Peyer's patch (tissue), 4 donors: ENCODE data around the gene MLPH.

ENCODE experiments used
- CTCF ChIP-seq, 6 experiments: fragments of 450-650 bp in 4 of 6; fragments of 200-600 bp in 2 of 6; sonication (generic) in 1 of 6; IDR thresholded peaks; one replicate each; pipeline ENCODE4 v1.5.1; 2017 to 2019; ENCODE audit warnings: antibody characterized with exemption in 6 of 6, mild to moderate bottlenecking in 3 of 6, moderate library complexity in 1 of 6
- POLR2A ChIP-seq, 2 donors: fragments of 450-650 bp; IDR thresholded peaks; one replicate each; pipeline ENCODE4 v1.5.1; 2017; ENCODE audit warnings: antibody characterized with exemption in 2 of 2, mild to moderate bottlenecking in 2 of 2, moderate library complexity in 2 of 2

DNA sequence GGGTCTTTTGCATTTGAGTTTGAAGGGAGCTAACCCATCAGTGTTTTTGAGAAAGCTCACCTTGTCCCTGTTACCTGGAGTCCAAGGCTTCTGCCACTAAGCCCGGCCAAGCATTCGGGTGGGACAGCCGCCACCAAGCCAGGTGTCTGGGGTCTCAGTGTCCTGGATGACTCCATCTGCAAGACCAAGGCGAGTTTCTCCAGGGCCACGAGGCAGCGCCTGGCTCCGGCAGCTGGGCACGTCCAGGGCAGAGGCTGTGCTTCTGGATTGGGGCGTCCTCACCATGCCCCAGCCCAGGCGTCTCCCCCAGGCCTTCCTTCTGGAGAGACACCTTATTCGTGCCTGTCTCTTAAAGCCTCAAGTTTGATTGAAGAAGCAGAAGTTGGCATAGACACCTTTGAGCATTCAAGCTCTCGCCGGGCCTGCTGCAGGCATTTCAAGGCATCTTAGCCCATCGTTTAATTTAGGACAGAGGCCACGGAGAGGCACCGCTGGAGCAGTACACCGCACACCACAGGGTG is 24.9 kb downstream of the MLPH start:
- TF ChIP-seq CTCF (IDR thresholded peaks at IDR 0.05) (no peak), POLR2A (IDR thresholded peaks at IDR 0.05) (no peak)
